Measurements from ENCODE around the gene ZNF212.
"Not testable (repeated sequence)": the region's sequence is repeated elsewhere in the genome, so short reads cannot be mapped to it uniquely, and the experiment has no call there.

Gene ZNF212

GRCh38 chr7:149251518-149251917 lies 12.1 kb downstream of the ZNF212 start:
- not testable (repeated sequence) for DNase-seq (ENCODE audit: low read depth in 2 of 3, low spot score in 2 of 3)

DNA sequence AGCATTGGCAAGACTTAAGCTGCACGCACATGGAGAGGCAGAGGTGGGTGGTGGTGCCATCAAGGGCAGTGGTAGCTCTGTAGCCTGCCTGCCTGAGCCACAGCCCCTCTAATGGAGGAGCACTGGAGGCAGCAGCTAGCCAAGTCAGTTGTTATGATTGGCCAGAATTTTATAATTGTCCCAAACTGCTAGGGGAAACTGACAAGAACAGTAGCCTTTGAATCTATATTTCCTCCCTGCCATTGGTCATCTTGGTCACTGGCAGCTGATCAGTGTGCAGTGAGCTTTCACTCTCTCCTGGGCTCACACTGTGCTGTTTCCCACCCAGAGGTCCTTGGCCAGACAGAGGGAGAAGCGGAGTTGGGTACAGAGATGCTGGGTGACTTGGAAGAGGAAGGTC lies 12.9 kb downstream of the ZNF212 start:
- DNase-seq (ENCODE audit: low read depth in 2 of 3, low spot score in 2 of 3), result no peak

DNA sequence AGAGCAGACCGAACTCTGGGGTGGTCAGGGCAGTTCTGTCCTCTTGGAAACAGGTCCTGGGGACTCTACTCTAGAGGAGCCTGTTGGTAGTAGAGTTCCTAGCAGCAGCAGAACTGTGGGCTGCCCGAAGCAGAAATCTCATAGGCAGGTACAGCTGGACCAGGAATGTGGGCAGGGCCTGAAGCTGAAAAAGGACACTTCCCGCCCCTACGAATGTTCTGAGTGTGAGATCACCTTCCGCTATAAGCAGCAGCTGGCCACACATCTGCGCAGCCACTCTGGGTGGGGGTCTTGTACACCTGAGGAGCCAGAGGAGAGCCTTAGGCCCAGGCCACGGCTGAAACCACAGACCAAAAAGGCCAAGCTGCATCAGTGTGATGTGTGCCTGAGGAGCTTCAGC lies 14.2 kb downstream of the ZNF212 start:
- no peak for DNase-seq (ENCODE audit: low read depth in 2 of 3, low spot score in 2 of 3)

GRCh38 chr7:149254181-149254858 lies 14.9 kb downstream of the ZNF212 start:
- DNase-seq (ENCODE audit: low read depth in 2 of 3, low spot score in 2 of 3), result no peak

- DNase-seq (ENCODE audit: low read depth in 2 of 3, low spot score in 2 of 3), result no peak
These were observed 15.7 kb downstream of the ZNF212 start for GRCh38 chr7:149255174-149255573.

- DNase-seq (ENCODE audit: low read depth in 2 of 3, low spot score in 2 of 3), result no peak
These were observed 17.1 kb downstream of the ZNF212 start for GRCh38 chr7:149256568-149256967.

- no peak for DNase-seq (ENCODE audit: low read depth in 2 of 3, low spot score in 2 of 3)
These were observed 17.7 kb downstream of the ZNF212 start for GRCh38 chr7:149257146-149257545.

DNA sequence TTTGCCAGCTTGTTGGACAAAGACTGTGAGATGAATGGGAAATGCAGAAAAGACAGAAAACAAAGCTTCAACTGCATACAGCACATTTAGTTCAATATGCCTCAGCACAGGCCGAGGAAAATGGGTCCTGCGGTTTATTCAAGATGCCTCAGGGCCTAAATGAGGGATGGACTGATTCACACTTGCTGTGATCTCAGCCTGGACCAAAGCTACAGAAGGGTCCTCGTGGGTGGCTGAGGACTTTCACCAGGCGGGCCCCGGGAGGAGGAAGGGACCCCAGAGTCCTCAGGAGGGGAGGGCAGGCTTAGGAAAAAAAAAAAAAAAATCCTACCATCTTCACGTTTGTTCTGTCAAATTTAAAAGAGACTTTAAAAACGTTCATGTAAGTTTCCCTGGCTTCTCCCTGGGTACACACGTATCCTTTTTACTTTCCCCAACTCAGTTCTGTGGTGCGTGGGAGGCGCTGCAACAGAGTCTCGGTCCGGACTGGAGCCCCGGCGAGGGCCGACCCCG lies 21.9 kb downstream of the ZNF212 start:
- no peak for DNase-seq (ENCODE audit: low read depth in 2 of 3, low spot score in 2 of 3)

DNA sequence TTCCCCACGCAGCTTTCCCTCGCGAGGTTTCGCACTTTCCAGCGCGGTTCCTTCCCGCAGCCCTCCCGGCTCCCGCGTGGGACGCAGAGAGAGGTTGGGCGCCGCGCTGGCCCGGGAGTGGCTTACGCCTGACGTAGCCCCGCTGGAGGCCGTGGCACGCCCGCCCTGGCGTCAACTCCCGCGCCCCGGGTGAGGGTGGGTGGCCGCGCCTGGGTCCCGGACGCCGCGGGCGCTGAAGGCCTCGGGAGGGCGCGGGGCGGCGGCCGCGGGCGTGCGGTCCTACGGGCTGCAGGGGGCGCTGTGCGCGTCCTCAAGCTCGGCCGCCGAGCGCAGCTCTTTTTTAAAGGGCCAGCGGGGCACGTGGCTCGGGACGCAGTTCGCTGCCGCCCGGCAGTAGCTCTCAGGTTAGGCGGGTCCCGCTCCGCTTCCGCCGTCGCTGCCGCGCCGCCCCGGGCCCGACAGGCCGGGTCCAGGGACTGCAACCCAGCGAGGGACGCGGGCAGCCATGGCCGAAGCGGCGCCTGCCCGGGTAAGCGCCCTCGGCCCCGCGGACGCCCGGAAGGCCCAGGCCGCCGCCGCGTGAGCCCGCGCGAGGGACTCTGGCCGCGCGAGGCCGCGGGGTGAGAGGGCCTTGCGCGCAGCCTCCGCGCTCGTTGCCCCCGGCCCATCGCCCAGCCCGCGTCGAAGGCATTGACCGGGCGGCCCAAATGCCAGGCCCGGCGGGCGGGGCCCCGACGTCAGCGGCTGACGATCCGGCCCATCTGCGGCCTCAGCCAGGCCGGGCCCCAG lies 22.6 kb downstream of the ZNF212 start, which contains the start of gene ZNF783:
Gene ZNF783 (plus strand): TSS at position 368 of the 789 bp plus-strand sequence. CDS start 138 bp downstream, at position 506.
- peak; percentile 69 to 76 (median 72) for DNase-seq (ENCODE audit: low read depth in 2 of 3, low spot score in 2 of 3)

- no peak for DNase-seq (ENCODE audit: low read depth in 2 of 3, low spot score in 2 of 3)
These were observed 27.0 kb downstream of the ZNF212 start for GRCh38 chr7:149266451-149266850.

DNA sequence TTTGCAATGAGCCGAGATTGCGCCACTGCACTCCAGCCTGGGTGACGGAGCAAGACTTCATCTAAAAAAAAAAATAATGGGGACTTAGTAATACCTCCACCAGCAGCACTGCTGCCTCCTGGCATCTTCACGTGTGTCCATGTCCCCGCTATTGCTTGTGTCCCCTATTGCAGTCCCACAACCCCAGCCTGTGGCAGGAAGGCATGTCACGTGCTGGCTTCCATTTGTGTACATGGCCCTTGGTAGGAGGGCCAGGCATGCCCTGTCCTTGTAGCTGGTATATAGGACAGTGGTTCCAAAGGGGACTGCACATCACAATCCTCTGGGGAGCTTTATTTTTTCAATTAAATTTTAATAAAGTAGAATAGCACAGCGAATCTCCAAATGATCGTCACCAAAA lies 28.3 kb downstream of the ZNF212 start:
- no peak for DNase-seq (ENCODE audit: low read depth in 2 of 3, low spot score in 2 of 3)

- DNase-seq (ENCODE audit: low read depth in 2 of 3, low spot score in 2 of 3), result not testable (repeated sequence)
These were observed 35.0 kb downstream of the ZNF212 start for GRCh38 chr7:149274424-149274823.

DNA sequence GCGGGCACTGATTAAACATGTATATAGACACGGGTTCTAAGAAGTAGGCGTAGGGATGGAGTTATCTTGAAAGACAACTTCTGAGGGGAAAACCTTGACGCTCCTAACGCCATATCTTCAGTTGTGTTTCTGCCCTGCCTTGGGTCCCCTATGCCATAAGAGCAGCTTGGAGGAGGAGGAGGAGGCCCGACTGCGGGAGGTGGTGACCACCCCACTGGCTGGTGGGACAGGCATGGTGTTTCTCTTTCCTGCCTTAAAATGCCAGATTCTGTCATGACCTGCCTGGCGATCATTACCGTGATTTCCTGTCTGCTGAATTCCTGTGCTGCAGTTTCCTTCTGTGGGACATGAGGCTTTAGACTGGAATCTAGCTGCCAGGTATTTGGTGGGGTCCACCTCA lies 38.4 kb downstream of the ZNF212 start:
- no peak for DNase-seq (ENCODE audit: low read depth in 2 of 3, low spot score in 2 of 3)

- no peak for DNase-seq (ENCODE audit: low read depth in 2 of 3, low spot score in 2 of 3)
These were observed 38.9 kb downstream of the ZNF212 start for GRCh38 chr7:149278396-149278795.

DNA sequence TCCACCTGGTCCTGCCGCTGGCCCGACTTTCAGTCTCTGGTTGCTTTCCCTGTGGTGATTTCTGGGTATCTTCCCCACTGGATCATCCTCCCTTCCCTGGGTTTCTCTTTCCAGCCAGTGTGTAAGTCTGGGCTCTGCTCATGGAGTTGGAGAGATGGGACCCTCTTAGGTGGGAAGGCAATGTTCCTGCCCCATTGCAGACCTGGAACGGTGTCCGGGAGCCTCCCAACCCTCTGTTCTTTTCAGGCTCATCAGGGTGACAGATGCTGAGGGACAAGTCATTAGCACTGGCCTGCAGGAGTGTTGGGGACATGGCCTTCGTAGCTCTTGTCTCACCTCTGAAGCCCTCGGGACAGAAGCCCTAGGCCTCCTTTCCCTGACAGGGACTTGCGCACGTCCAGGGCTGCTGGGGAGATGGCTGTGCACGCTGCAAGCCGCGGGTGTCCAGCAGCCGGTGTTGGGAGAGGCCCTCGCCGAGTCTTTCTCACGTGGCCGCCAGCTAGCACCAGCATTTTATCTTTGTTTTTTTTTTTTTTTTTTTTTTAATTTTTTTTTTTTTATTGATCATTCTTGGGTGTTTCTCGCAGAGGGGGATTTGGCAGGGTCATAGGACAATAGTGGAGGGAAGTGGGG lies 39.8 kb downstream of the ZNF212 start:
- DNase-seq (ENCODE audit: low read depth in 2 of 3, low spot score in 2 of 3), result no peak

- DNase-seq (ENCODE audit: low read depth in 2 of 3, low spot score in 2 of 3), result no peak
These were observed 40.7 kb downstream of the ZNF212 start for GRCh38 chr7:149280151-149280550.

DNA sequence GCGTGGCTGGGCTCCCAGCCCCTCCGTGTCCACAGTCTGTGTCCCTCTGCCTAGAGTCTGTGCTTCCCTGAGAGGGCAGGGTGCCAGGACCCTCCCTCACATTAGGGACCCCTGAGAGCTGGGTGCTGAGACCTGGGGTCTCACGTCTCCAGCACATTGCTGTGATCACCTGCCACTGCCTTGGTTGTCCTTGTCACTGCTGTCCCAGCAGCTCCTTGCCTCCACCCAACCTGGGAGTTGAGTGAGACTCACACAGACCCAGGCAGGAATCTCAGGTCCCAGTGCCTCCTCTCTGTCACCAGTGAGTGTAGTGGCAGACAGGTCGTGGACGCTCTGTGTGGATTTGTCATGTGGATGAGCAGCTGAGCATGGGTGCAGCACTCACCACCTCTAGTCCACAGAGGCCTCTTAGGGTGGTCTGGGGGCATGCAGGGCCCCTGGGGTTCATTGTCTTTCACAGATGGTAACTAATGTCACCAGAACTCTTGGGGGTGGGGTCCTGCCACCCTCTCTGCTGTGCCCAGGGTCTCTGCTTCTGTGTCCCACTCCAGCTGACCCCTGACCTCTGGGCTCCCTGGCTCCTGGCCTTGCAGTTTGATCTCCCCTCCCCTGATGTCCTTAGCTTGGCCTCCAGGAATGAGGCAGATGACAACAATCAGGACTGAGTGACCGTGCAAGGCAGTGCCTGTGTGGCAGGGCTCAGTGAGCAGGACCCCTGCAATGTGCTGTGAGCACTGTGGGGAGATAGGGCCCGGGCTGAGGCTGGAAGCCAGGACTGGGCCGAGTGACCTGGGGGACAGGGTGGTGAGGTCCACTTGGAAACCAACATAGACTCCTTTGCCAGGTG lies 41.4 kb downstream of the ZNF212 start:
- no peak for DNase-seq (ENCODE audit: low read depth in 2 of 3, low spot score in 2 of 3)

GRCh38 chr7:149281508-149282330 lies 42.3 kb downstream of the ZNF212 start:
- DNase-seq (ENCODE audit: low read depth in 2 of 3, low spot score in 2 of 3), result no peak

GRCh38 chr7:149282331-149282655 lies 42.8 kb downstream of the ZNF212 start:
- DNase-seq (ENCODE audit: low read depth in 2 of 3, low spot score in 2 of 3), result no peak

DNA sequence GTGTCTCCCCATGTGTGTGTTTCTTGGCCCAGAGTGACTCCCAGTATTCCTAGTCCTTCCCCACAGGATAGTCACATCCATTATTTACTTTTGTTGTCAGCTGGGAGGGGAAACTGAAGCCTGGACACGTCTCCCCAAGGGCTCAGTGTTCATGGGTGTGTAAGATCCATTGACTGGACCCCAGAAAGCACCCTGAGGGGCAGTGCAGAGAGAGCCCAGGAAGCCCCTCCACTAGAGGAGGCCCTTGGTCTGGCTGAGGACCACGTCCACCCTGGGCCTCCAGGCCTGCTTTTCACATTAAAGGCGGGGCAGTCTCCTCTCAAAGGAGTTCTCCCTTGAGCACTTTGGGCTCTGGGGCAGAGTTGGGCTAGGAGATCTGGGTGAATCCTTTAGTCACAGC lies 43.9 kb downstream of the ZNF212 start:
- DNase-seq (ENCODE audit: low read depth in 2 of 3, low spot score in 2 of 3), result no peak
